PC-9 (cell line): Measurements from ENCODE around the gene RUSF1. TPM values are rescaled to one million over a fixed set of nuclear protein-coding genes. Genes with fewer than 3 reads are reported as not detected.
"Not testable (repeated sequence)": the region's sequence is repeated elsewhere in the genome, so short reads cannot be mapped to it uniquely, and the experiment has no call there.

Source experiments
- BruUV-seq: library from RNA; stranded (reverse); fragments of 400-500 nt; replicated peaks from 2 replicates; lab custom pipeline; 2021; lab: Mats Ljungman, UMichigan
- CTCF ChIA-PET: fragments of 300-600 bp; sonication (Branson Sonifier 250); formaldehyde crosslinking; loops from one replicate; lab custom pipeline; 2022; ENCODE audit warnings: antibody characterized with exemption; lab: Charles Lee
- POLR2A ChIA-PET: fragments of 300-600 bp; sonication (Branson Sonifier 250); formaldehyde crosslinking; loops from one replicate; lab custom pipeline; 2022; ENCODE audit warnings: antibody characterized with exemption; ENCODE audit not compliant: unreplicated experiment; lab: Charles Lee
- DNase-seq, 2 experiments: peaks; one replicate each; pipeline versions ENCODE4 v3.0.0 to v3.0.0-alpha.2; 2015 to 2022; ENCODE audit warnings: mixed read lengths in 1 of 2
- H2AFZ ChIP-seq: fragments of 200-600 bp; sonication (generic); 2 replicates; pipeline ENCODE4 v1.8.1; 2017; ENCODE audit warnings: antibody characterized with exemption
- H3F3A ChIP-seq: fragments of 200-600 bp; sonication (generic); 2 replicates; pipeline ENCODE4 v1.8.1; 2017; ENCODE audit warnings: antibody characterized with exemption, mild to moderate bottlenecking, low read depth; ENCODE audit not compliant: insufficient read depth
- H3K27ac ChIP-seq: fragments of 200-600 bp; sonication (generic); 2 replicates; pipeline ENCODE4 v1.6.1; 2016; ENCODE audit warnings: mixed run types
- H3K27me3 ChIP-seq: fragments of 200-600 bp; sonication (generic); 2 replicates; pipeline ENCODE4 v1.6.1; 2016; ENCODE audit warnings: low read depth, mixed run types; ENCODE audit not compliant: insufficient read depth
- H3K36me3 ChIP-seq: fragments of 200-600 bp; sonication (generic); 2 replicates; pipeline ENCODE4 v1.6.1; 2016; ENCODE audit warnings: low read depth, mixed run types
- H3K4me1 ChIP-seq: fragments of 200-600 bp; sonication (generic); replicated peaks from 2 replicates; pipeline ENCODE4 v1.6.1; 2016; ENCODE audit warnings: mixed run types; ENCODE audit not compliant: insufficient read depth
- H3K4me2 ChIP-seq: fragments of 200-600 bp; sonication (generic); 2 replicates; pipeline ENCODE4 v1.6.1; 2017; ENCODE audit warnings: mixed run types
- H3K4me3 ChIP-seq: fragments of 200-600 bp; sonication (generic); 2 replicates; pipeline ENCODE4 v1.6.1; 2016; ENCODE audit warnings: mixed run types
- H3K79me2 ChIP-seq: fragments of 200-600 bp; sonication (generic); 2 replicates; pipeline ENCODE4 v1.6.1; 2017; ENCODE audit warnings: low read depth, mixed run types
- H3K9me2 ChIP-seq: fragments of 200-600 bp; sonication (generic); 2 replicates; pipeline ENCODE4 v1.8.1; 2017; ENCODE audit warnings: mild to moderate bottlenecking; ENCODE audit not compliant: insufficient read depth
- H3K9me3 ChIP-seq: fragments of 200-600 bp; sonication (generic); 2 replicates; pipeline ENCODE4 v1.8.1; 2016; ENCODE audit warnings: low read depth; ENCODE audit not compliant: insufficient read depth
- H4K20me1 ChIP-seq: fragments of 200-600 bp; sonication (generic); 2 replicates; pipeline ENCODE4 v1.8.1; 2017; ENCODE audit not compliant: insufficient read depth
- CTCF ChIP-seq: fragments of 200-600 bp; sonication (generic); conservative IDR thresholded peaks from 2 replicates; pipeline ENCODE4 v1.6.1; 2017; ENCODE audit warnings: mixed run types, antibody characterized with exemption, mild to moderate bottlenecking, moderate library complexity
- EZH2 ChIP-seq: fragments of 200-600 bp; sonication (generic); IDR thresholded peaks from 2 replicates; pipeline ENCODE4 v1.8.0; 2017; ENCODE audit warnings: antibody characterized with exemption, low read depth
- intact Hi-C: fragments of 100-400 bp; cut with micrococcal nuclease; formaldehyde crosslinking; loops from one replicate; pipeline ENCODE4 v1.10.0; 2022; ENCODE audit not compliant: unreplicated experiment
- total RNA-seq: library from RNA; stranded (reverse); gene quantifications from 2 replicates; pipeline ENCODE4 v1.2.3, GENCODE V29; 2021

The RUSF1 gene
- total RNA-seq, 1 experiment from 2014 or later, result 86.7 TPM

- ChIA-PET CTCF (no interaction called here), POLR2A (no interaction called here)
- H3K4me3 ChIP-seq, result no peak overlapping the region
- no peaks in the 10 kb centered on the region for H4K20me1 ChIP-seq
- no peaks in the 10 kb centered on the region for H3F3A ChIP-seq
- no peaks in the 10 kb centered on the region for H3K9me3 ChIP-seq
- H3K4me1 ChIP-seq, result no peaks in the 10 kb centered on the region
- no peak for TF ChIP-seq CTCF
- TF ChIP-seq EZH2, result no peak
- 0 out of 2 replicates have a peak overlapping the region, but pooled peaks have one; percentile 14 for H2AFZ ChIP-seq
- no peaks in the 10 kb centered on the region for H3K79me2 ChIP-seq
- intact Hi-C loops, result no loop called here
- no peaks in the 10 kb centered on the region for H3K36me3 ChIP-seq
- peaks cover 83% of the 10 kb centered on the region for H3K27me3 ChIP-seq
- no peak overlapping the region for H3K4me2 ChIP-seq
- H3K9me2 ChIP-seq, result no peaks in the 10 kb centered on the region
- BruUV-seq, result no TSS peak
- H3K27ac ChIP-seq, result no peak overlapping the region
- no peak for DNase-seq
These were observed 20.4 kb upstream of the RUSF1 start for GRCh38 chr16:31528523-31529107.

- 0 out of 2 replicates have a peak within 1 kb of the TSS, but pooled peaks have one; percentile 14 for H2AFZ ChIP-seq
- no peak within 1 kb of the TSS for H3K27ac ChIP-seq
- H3K36me3 ChIP-seq, result no peaks in the 10 kb centered on the region
- ChIA-PET CTCF (no interaction called here), POLR2A (no interaction called here)
- H3K4me2 ChIP-seq, result no peak within 1 kb of the TSS
- no peaks in the 10 kb centered on the region for H3F3A ChIP-seq
- no peaks in the 10 kb centered on the region for H3K9me2 ChIP-seq
- H3K4me3 ChIP-seq, result no peak within 1 kb of the TSS
- peaks cover 82% of the 10 kb centered on the region for H3K27me3 ChIP-seq
- TF ChIP-seq EZH2 (no peak), CTCF (no peak)
- no TSS peak for BruUV-seq
- intact Hi-C loops, result no loop called here
- H3K4me1 ChIP-seq, result no peaks in the 10 kb centered on the region
- no peaks in the 10 kb centered on the region for H3K9me3 ChIP-seq
- H4K20me1 ChIP-seq, result no peaks in the 10 kb centered on the region
- no peak for DNase-seq
- no peaks in the 10 kb centered on the region for H3K79me2 ChIP-seq
These were observed 19.6 kb upstream of the RUSF1 start, which contains the start of gene AHSP for GRCh38 chr16:31527734-31528274. Gene AHSP (plus strand): TSS chr16:31527900. CDS start chr16:31528140, 240 bp downstream.

- TF ChIP-seq CTCF (no peak), EZH2 (no peak)
- no peaks in the 10 kb centered on the region for H3K36me3 ChIP-seq
- intact Hi-C loops, result no loop called here
These were observed 16.9 kb upstream of the RUSF1 start for GRCh38 chr16:31525113-31525512.

GRCh38 chr16:31523768-31524167 is 15.6 kb upstream of the RUSF1 start:
- BruUV-seq, DNase-seq, H3K36me3 ChIP-seq, H3K4me2 ChIP-seq, POLR2A ChIA-PET, H4K20me1 ChIP-seq, CTCF ChIA-PET, intact Hi-C loops, H3K9me3 ChIP-seq, H3K9me2 ChIP-seq, H3K27ac ChIP-seq, H3K4me3 ChIP-seq, H3K4me1 ChIP-seq, H2AFZ ChIP-seq, H3F3A ChIP-seq, H3K79me2 ChIP-seq: not testable (repeated sequence)
- H3K27me3 ChIP-seq, result peaks cover 73% of the 10 kb centered on the region

More at GRCh38 chr16:31525113-31525512, 16.9 kb upstream of the RUSF1 start:
- H3K9me2 ChIP-seq, result no peaks in the 10 kb centered on the region
- DNase-seq, result no peak
- ChIA-PET POLR2A (no interaction called here), CTCF (no interaction called here)
- H3K27ac ChIP-seq, result no peak overlapping the region
- H3K27me3 ChIP-seq, result peaks cover 83% of the 10 kb centered on the region
- H3K9me3 ChIP-seq, result no peaks in the 10 kb centered on the region
- no peak overlapping the region for H3K4me2 ChIP-seq
- H3K4me1 ChIP-seq, result no peaks in the 10 kb centered on the region
- H3F3A ChIP-seq, result no peaks in the 10 kb centered on the region
- no peak overlapping the region for H2AFZ ChIP-seq
- BruUV-seq, result no TSS peak
- no peaks in the 10 kb centered on the region for H3K79me2 ChIP-seq
- H3K4me3 ChIP-seq, result no peak overlapping the region
- no peaks in the 10 kb centered on the region for H4K20me1 ChIP-seq
